ENCODE measurements around the gene BTNL8.

The BTNL8 gene, protein sequence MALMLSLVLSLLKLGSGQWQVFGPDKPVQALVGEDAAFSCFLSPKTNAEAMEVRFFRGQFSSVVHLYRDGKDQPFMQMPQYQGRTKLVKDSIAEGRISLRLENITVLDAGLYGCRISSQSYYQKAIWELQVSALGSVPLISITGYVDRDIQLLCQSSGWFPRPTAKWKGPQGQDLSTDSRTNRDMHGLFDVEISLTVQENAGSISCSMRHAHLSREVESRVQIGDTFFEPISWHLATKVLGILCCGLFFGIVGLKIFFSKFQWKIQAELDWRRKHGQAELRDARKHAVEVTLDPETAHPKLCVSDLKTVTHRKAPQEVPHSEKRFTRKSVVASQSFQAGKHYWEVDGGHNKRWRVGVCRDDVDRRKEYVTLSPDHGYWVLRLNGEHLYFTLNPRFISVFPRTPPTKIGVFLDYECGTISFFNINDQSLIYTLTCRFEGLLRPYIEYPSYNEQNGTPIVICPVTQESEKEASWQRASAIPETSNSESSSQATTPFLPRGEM
- 0 to 0.09 (median 0) reads per million in 18 experiments for total RNA-seq

DNA sequence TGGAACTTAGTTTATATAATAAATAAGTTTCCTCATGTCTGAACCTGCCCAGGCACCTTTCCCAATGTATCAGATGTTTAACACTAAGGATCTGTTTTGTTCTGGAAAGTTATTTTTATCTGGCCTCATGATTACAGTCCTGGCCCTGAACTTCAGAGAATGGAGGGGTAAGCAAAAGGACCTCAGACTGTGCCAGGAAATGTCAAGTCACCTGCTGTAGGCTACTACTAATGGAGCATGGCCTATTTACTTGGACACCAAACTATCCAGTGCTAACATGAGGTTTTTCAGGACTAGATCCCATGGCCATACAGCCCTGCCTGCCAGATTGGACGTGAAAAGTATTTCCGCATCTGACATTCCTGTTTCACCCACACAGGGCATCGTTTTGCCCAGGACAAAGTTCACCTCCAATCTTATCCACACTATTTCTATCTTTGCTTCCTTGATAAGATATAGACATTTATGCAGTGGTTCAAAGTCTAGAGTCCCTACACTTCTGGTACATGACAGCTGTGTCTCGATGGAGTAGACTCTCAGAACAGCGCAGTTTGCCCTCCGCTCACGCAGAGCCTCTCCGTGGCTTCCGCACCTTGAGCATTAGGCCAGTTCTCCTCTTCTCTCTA is at the start of gene BTNL8:
Gene BTNL8, plus strand, starts transcription at position 539 of the 626 bp plus-strand sequence. CDS start 152 bp downstream, outside the sequence.
- DNase-seq: no peak

DNA sequence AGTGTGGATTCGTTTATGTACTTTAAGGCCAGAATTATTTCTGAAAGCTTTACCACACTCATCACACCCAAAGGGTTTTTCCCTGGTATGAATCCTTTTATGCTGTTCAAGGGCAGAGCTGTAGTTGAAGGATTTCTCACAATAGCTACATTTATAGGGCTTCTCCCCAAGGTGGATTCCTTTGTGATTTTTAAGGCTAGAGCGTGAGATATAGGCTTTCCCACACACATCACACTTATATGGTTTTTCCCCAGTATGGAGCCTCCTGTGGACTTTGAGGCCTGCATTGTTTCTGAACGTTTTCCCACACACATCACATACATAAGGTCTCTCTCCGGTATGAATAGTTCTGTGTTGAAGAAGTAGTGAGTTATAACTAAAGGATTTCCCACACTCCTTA is 49.1 kb upstream of the BTNL8 start:
- no peak for DNase-seq

DNA sequence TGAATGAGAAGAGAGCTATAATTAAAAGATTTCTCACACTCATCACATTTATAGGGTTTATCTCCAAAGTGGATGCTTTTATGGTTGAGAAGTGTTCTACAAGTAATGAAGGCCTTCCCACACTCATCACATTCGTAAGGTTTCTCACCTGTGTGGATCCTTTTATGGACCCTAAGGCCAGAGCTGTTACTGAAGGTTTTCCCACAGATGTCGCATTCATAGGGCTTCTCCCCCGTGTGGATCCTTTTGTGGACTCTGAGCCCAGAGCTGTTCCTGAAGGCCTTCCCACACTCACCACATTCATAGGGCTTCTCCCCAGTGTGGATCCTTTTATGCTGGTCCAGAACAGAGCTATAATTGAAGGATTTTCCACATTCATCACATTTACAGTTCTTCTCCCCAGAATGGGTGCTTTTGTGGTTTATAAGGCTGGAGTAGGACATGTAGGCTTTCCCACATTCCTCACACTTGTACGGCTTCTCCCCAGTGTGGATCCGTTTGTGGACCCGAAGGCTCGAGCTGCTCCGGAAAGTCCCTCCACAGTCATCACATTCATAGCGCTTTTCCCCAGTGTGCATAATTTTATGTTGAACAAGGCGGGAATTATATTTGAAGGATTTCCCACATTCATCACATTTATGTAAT is 48.4 kb upstream of the BTNL8 start:
- no peak for DNase-seq

DNA sequence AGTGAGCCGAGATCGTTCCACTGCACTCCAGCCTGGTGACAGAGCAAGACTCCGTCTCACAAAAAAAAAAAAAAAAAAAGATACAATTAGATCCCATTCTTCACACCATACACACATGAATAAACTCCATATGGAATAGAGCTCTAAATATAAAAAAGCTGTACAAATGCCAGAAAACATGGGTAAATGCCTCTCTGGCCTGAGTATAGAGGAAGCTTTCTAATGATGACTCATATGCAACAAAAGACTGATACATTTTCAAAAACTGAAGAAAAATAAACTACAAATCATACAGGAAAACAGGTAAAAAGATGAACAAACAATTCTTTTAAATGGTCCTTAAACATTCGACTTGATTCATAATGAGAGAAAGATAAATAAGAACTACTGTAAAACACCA is 46.5 kb upstream of the BTNL8 start:
- no peak for DNase-seq

DNA sequence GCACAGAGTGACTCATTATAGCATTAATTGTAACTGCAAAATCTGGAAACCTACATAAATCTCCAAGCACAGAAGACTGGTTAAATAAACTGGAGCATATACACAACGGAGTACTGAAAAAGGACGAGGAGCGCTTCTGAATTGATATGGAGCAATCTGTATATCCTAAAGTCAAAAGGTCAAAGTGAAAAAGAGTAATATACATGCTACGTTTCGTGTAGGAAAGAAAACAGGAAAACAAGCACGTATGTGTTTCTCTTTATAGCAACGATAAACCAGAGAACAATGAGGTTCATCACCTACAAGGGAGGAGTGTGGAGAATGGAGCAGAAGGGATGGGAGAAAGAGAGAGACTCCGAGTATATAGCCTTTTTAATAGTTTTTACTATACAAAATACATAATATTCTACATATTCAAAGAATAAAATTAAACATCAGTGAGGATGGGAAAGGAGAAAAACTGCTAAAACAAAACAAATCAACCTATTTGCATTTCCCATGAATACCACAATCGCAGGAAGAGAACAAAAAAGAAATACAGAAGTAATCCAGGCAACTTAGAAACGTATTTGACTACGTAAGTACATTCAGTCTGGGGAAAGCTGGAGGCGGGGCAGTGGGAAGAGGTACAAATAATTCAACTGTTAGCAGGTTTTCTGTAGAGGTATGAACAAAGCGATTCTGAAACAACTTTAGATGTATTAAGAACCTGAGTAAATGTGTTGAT is 45.7 kb upstream of the BTNL8 start:
- DNase-seq: no peak

DNA sequence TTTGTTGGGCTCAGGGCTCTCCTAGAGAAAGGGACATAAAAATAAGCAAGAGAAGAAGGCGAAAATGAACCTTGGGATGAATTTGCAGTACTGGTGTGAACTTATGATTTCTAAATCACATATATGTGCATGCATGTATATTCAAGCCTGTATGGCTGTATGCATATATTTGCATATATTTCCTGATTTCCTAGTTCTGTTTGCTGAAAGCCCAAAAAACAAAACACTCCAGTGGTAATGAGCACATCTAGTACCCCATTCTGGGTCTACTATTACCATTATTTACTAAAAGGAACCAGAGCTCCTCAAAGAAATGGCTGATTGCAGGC is 45.1 kb upstream of the BTNL8 start:
- DNase-seq: no peak

DNA sequence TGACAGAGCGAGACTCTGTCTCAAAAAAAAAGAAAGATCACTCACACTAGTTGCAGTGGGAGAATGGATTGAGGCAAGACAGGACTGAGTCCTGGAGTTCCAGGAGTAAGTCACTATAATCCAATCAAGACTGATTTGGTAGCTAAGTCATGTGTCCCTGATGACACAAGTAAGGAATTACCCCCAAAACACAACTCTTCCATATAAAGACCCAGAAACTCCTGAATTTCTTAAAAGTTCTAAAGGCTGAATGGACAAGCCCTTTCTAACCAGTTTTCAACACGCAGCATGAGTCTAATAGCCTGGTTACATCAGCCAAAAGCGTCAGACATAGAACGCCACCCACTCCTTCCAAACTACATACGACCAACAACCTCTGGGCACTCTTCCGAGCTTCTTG is 40.4 kb upstream of the BTNL8 start:
- no peak for DNase-seq

DNA sequence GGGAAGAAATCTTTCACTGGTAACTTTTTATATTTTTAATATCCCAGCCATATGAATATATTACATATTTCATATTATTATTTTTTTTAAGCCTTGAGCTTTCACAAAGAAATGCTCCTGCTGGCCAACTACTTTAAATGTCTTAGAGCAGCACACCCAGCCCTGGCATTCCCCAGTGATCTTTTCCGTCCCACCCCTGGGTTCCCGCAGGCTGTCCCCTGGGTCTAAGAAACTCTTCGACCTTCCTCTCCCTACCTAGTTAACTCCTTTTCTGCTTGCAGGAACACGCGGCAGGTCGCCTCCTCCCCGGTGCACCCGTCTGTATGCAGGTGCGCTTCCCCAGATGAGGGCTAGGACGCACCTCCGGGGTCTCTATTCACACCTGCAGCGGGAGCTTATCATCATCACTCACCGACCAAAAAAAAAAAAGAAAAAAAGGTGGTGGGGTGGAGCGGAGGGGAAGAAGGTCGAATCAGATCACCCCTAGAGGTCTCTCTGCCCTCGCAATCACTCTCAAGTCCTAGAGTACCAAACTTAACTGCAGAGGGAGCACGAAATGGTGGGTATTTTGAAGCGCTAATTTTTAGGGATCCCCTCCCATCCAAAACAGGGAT is 38.6 kb upstream of the BTNL8 start:
- DNase-seq: peak in 1 of 2 donors; percentile 36

DNA sequence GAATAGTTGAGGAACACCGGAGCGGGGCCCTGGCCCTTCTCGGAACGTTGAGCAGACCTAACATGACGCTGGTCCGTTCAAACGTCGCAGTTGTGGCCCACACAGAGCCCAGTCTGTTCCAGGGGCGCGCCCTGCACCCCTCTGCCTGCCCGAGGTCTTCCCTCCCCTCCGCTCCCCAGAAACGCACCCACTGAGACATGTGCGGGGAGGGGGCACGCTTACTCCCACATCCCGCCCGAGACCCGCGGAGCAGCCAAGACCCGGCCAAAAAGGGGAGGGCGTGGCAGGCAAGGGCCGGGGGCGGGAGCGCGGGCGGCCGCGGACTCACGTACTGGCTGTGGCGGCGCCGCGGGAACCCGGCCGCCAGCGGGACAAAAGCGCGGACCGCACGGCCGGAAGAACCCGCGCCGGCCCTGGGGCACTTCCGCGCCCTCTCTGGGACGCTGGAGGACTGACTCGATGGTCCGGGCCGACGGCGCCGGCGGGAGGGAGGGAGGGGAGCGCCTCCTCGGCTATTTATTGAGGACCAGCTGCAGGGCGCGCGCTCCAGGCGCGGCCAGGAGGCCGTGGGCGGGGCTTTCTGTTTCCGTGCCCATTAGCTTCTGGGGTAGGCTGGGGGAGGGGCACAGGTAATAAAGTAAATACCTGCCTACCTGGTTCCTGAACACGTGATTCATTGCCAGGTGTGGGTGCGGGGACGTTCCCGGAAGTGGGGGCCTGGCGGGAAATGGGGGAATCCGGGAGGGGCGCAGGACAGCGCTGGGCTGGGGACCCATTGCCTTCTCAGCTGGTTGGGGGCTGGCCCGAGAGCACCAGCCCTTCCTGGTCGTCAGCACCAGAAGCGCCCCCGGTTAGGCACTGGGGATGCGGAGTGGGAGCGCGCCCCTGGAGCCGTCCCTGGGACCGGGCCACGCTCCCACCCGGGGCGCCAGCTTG is 37.8 kb upstream of the BTNL8 start, which contains the start of gene ZFP62:
Gene ZFP62, minus strand, starts transcription at position 390 of the 936 bp plus-strand sequence. Its CDS starts 57 bp downstream, at position 333.
- peak; percentile 91 to 92 for DNase-seq

DNA sequence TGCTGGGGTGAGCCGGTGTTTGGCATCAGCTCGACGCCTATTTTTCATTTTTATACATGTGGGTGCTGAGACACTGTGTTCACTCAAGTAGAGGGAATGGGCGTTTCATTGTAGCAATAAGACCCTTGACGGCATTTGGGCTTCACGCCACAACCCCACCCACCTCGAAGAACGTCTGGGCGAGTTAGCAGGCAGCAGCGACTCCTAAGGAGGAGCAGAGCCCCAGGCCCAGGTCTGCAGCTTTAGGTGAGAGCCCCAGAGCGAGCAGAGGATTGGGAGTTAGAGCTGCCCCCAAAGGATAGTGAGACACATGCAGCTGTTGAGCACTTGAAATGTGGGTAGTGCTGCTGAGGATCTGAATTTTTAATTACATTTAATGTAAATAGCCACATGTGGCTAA is 36.3 kb upstream of the BTNL8 start:
- DNase-seq: no peak

DNA sequence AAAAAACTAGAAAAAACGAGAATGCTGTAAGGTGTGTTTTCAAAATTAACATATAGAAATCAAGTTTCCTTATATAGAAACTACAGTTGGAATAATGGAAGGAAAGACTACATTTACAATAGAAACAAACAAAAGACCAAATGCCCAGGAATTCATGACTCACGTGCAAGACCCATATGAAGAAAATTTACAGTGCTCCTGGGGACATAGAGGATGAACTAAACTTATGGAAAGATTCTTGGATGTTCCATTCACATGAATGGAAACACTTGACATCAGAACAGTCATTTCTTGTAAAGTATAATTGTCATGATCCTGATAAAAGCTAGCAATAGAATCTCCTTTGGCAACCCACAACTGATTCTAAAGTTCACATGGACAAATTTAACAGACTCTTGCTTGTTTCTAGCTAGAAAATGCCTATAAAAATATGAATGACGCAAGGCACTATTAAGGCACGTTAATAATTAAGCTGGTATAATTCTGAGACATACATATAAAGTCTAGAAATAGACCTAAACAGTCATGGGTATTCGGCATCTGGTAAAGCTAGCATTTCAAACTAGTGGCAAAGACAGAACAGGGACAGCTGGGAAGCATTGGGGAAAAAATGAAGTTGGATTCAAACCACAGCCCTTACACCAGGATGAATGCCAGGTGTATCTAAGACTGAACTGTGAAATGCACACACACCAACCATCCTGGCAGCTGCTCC is 32.8 kb upstream of the BTNL8 start:
- no peak for DNase-seq

DNA sequence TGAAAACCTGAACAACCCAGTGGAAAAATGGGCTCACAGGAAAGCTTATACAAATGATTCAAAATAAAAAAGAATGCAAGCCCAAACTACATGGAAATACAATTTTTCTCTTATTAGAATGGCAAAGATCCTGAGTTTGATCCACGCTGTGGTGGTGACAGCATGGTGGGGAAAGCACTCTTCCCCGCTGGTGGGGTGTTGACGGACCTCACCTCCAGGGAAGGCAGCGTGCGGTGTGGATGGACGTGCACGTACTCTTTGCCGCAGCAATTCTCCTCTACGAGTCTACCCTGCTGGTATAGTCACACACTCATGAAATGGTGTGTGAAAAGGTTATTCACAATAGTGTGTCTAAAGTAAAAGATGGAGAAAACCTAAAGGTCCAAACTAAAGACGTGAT is 32.0 kb upstream of the BTNL8 start:
- no peak for DNase-seq

DNA sequence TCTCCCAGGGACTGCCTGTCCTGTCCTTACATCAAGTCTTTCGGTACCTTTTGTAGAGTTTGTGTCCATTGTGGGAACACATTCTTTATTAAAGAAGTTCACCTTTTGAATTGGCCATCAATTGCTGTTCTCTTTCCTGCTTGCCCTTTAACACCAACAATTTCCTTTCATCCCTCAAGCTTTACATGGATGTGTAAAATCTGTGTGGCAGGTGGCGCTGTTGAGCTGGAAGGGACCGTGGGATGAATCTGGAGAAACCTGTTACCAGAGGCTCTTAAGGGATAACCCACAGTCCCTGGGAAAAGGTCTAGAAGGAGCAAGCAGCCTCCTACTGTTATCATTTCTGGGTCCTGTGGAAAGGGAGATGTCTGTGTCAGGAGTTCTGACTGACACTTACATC is 30.0 kb upstream of the BTNL8 start:
- peak; percentile 81 to 83 for DNase-seq

DNA sequence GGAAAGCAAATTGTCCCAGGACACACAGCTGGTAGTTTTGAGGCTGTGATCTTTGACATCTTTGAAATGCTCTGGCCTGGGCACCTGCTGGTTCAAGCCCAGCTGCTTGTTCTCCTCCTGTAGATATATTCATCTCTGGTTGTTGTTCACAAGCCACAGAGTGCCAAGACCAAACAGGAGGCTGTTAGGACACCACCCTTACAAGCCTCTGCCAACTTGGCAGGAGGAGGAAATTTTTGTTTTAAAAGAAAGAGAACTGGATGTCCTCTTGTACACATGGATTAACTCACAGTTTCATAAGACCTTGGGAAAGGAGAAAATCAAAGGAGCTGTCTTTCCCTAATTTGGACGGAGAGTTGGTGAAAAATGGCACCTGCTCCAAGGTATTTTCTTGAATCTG is 29.4 kb upstream of the BTNL8 start:
- DNase-seq: no peak

DNA sequence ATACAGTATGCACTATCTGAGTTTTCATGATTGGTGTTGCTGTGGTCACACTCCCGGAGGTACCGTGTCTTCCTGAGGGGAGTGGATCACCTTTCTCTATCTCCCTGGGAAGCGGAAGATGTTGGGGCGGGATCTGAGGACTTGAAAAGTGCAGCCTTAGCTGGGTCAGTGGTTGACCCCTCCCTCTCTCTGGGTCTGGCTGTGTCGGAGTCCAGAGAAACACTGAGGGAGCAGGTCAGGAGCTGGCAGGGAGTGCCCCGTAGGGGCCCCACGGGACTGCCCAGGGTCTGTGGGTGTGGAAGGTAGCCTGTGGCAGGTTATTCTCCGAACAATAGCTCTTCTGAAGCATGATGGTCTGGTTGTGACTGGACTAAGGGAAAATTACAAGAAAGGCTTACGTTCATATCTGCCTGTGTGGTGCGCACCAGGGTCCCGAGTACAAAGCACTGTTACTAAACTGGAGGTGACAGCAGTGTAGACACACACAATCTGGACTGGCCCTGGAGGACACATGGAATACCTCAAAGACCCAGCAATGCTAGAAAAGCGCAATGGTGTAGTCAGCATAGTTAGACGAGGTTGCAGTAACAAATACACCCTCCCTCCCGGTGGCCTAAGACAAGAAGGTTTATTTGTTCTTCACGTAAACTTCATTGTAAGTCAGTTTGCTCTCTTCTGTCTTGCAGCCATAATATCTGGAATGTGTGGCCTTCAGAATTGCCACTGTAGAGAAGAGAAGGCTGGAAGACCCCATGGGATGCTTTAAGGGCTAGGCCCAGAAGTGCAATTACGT is 28.5 kb upstream of the BTNL8 start:
- DNase-seq: no peak

DNA sequence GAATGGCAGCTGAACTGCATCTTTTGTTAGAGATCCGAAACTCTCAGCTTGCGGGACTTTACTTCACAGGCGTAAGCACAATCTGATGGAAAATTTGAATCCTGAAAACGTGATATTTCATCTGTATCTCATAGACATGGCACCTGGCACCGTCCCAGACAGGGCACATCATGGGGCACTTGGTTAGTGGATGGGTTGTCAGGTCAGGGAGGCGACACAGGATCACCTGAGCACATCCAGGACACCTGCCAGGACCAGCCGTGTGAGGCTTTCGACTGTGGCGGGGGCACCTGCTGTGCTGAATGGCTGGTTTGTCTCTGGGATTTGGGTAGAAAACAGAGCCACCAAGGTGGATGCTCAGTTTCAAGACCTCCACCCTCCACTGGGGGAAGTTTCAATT is 26.5 kb upstream of the BTNL8 start:
- no peak for DNase-seq

DNA sequence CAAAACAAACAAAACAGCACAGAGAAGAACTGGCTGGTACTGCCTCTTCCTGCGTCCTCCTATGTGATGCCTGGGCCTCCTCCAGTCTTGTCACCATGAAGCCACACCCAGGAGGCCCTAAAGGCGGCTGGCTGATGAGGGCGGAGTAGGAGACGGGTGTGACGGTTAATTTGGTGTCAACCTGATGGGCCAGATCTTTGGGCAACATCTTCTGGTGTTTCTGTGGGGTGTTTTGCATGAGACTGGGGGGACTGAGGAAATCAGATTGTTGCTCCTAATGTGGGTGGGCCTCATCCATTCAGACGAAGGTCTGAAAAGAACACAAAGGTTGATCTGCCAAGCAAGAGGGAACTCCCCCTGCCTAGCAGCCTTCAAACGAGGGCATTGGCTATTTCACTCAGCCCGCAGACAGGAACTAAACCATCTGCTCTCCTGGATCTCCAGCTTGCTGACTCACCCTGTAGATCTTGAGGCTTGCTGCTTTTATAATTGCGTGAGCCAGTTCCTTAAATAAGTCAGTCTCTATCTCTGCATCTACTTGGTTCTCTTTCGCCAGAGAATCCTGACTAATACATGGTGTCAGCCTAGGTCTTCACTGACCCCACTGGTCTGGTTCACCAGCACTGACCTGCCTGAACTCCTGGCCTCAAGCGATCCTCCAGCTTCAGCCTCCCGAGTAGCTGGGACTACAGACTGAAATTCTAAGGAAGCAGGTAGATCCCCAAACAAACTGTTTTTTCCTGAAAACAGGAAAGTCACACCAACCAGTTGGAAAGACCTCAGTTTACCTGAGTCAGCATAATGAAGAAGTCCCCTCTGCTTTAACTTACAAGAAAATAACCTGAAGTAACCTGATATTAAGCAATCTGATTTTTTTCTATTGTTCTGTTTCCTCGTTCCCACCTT is 25.1 kb upstream of the BTNL8 start:
- peak; percentile 89 to 95 for DNase-seq

DNA sequence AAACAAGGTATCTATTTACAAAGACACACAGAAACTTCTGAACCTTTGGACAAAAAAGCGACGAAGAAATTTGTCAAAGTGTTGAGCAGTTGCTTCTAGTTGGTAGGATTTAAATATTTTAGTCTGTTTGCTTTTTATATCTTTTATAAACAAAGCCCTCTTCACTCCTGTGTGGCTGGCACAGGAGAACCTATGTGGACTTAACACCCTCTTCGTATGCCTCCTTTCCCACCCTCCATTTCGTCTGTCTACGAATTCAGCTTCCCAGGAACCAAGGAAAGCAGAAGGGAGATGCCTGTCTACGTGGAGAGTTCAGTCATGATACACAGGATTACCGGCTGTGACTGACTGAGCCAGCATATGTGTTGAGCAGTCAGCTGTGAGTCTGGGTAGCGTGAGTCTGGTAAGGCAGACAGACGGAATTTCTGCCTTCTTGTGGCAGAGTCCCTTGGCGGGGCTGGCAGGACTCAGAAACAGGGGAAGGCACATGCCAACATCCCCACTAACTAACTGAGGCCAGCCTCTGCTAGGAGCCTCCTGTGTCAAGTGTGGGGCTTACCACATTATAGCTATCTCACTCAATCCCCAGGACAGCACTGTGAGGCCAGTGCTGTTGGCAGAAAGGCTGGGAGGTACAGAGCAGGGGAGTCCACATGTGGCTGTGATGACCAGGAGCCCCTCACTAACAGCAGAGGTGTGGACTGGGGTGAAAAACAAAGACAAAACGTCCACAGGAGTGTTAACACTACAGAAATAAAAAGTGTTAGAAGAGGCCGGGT is 24.0 kb upstream of the BTNL8 start:
- DNase-seq: no peak
